LNCAP (cell line): ENCODE results near the gene MIS12.

Experiments used
- CTCF ChIP-seq: fragments of 450-650 bp; IDR thresholded peaks from 2 replicates; pipeline ENCODE4 v1.5.1; 2017; ENCODE audit warnings: mild to moderate bottlenecking

MIS12 gene

DNA sequence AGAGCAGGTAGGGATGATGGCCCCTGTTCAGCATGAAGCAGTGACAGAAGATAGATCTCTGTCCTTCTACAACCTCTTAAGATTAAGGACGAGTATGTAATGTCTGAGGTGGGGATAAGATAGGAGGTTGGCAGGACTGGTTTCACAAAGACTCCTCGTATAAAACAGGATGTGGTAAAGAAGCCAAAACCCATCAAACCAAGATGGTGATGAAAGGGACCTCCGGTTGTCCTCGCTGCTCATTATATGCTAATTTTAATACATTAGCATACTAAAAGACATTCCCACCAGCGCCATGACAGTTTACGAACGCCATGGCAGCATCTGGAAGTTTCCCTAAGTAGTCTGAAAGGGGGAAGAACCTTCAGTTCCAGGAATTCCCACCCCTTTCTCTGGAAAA is 27.3 kb downstream of the MIS12 start:
- no peak for TF ChIP-seq CTCF

DNA sequence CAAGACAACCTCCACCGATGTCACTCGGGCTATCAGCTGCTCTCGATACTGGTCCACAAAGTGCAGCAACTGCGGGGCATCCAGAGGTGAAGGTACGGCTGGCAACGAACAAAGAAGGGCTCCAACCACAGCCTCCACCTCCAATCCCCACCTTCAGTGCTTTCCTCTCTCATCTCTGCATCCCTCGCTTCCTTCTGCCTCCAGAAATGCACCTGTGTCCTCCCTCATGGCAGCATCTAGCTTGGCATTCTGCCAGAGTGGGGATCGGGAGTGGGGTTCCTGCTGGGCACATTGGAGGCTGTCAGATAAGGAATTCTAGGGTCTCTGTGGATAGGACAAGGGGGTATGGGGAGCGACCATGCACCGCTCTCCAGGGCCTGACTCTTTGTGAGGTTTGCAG is 28.6 kb downstream of the MIS12 start:
- no peak for TF ChIP-seq CTCF

DNA sequence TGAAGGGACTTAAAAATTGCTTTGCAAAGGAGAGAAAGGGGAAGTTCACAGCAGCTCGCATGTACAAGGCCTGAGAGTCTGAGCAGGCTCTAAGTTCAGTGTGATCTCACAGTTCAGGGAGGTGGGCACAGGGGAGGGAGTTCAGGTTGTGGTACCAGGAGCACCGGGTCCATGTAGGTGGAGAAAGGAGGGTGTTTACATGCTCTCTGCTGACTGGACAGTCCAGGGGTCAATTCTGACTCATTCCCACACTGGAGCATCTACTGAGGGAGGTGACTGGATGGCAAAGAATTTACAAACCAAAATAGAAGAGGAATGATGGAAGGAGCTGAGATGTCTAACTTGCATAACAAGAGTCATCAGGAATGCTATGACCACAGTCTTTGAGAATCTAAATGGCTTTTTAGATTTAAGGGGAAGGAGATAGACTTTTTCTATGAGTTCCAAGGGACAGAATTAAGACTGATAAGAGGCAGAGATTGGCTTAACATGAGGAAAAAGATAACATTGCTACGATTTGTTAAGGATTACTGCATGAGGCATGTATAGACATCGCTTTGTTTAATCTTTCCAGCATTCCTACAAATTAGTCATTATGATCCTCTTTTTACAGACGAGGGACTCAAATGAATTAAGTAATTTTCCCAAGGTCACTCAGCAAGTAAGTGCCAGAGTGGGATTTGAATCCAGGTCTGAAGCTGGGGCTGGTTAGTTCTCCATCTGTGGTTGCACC is 29.9 kb downstream of the MIS12 start:
- TF ChIP-seq CTCF: no peak

DNA sequence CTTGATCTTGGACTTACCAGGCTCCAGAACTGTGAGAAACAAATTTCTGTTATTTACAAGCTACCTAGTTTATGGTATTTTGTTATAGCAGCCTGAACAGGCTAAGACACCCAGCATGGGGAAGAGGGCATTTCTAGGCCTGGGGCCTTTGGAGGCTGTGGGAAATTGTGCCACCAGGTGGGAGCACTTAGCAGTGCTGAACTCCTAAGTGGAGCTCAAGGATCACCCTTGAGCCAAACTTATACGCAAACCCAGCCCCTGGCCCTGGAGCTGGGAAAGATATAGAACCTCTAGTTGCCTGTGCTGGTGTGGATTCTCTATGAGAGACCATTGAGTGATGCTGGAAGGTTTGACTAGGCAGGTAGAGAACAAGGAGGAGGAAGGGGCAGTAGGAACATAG is 36.1 kb downstream of the MIS12 start:
- TF ChIP-seq CTCF: no peak

- TF ChIP-seq CTCF: no peak
Measured at GRCh38 chr17:5523249-5523648, 36.9 kb downstream of the MIS12 start.

- no peak for TF ChIP-seq CTCF
Measured at GRCh38 chr17:5526821-5527598, 40.6 kb downstream of the MIS12 start.

GRCh38 chr17:5527601-5528250 is 41.4 kb downstream of the MIS12 start:
- no peak for TF ChIP-seq CTCF
